A549 (cell line): ENCODE measurements around the gene FBXO41. TPM values are rescaled to one million over a fixed set of nuclear protein-coding genes. Genes with fewer than 3 reads are reported as not detected.
A peak's percentile ranks its signal among the peaks of the same experiment; 100 is the strongest.

Experiments used
- ATAC-seq, 2 experiments: fragments of 200-7000 bp in 1 of 2; fragments of >200 bp in 1 of 2; cut with Nextera tagmentation in 1 of 2; cut with Tn5 transposase in 1 of 2; 3 replicates each; pipeline versions ENCODE4 v1.8.0 to v1.9.1; 2018 to 2020; ENCODE audit warnings: mild to moderate bottlenecking in 1 of 2, moderate library complexity in 1 of 2
- CTCF ChIA-PET: fragments of 300-600 bp; sonication (Branson Sonifier 250); formaldehyde crosslinking; extraction: SDS; loops from one replicate; lab custom pipeline; 2021; ENCODE audit warnings: antibody characterized with exemption, inconsistent platforms; lab: Yijun Ruan, JAX
- POLR2A ChIA-PET: fragments of 350-600 bp; formaldehyde crosslinking; extraction: SDS; loops from one replicate; lab custom pipeline; 2021; ENCODE audit warnings: antibody characterized with exemption, inconsistent platforms; lab: Yijun Ruan, JAX
- DNase-seq, 2 experiments: peaks; one replicate each; pipeline versions ENCODE4 v3.0.0 to v3.0.0-alpha.2; 2011 to 2016; ENCODE audit warnings: low read depth in 1 of 2, low spot score in 1 of 2
- FAIRE-seq: peaks from 2 replicates; lab custom pipeline; 2011; peaks lifted over from hg19 to GRCh38; lab: Jason Lieb, UNC
- H3K27ac ChIP-seq, 2 experiments: fragments of >200 bp; sonication (Bioruptor Twin); formaldehyde crosslinking; 3 replicates each; pipeline ENCODE4 v1.5.1; 2016 to 2017
- H3K4me1 ChIP-seq: fragments of >200 bp; sonication (Bioruptor Twin); formaldehyde crosslinking; 3 replicates; pipeline ENCODE4 v1.6.1; 2016
- H3K4me2 ChIP-seq: fragments of >200 bp; sonication (Bioruptor Twin); formaldehyde crosslinking; 3 replicates; pipeline ENCODE4 v1.6.1; 2016
- H3K4me3 ChIP-seq: fragments of >200 bp; sonication (Bioruptor Twin); formaldehyde crosslinking; 3 replicates; pipeline ENCODE4 v1.5.1; 2016
- H3K9me3 ChIP-seq: fragments of >200 bp; sonication (Bioruptor Twin); formaldehyde crosslinking; 3 replicates; pipeline ENCODE4 v1.6.1; 2016
- BHLHE40 ChIP-seq: IDR thresholded peaks from 2 replicates; pipeline ENCODE4 v1.6.1; 2012; ENCODE audit warnings: low read depth, low read length, inconsistent platforms
- CBX8 ChIP-seq: fragments of 200-600 bp; sonication (generic); IDR thresholded peaks from 2 replicates; pipeline ENCODE4 v1.6.1; 2016
- CEBPB ChIP-seq, 2 experiments: fragments of >200 bp in 1 of 2; sonication (Bioruptor Twin) in 1 of 2; formaldehyde crosslinking in 1 of 2; IDR thresholded peaks; 2 replicates each; pipeline ENCODE4 v1.6.1; 2012 to 2016
- CHD2 ChIP-seq: fragments of 150-350 bp; IDR thresholded peaks from 2 replicates; pipeline ENCODE4 v1.6.1; 2014; ENCODE audit warnings: low read length; ENCODE audit not compliant: partially characterized antibody
- EHF ChIP-seq: fragments of 250-450 bp; sonication (Bioruptor Pico); IDR thresholded peaks from 2 replicates; pipeline ENCODE4 v1.5.0; 2020; ENCODE audit warnings: mild to moderate bottlenecking
- FOSB ChIP-seq: fragments of 250-450 bp; sonication (Bioruptor Pico); IDR thresholded peaks from 2 replicates; pipeline ENCODE4 v1.5.0; 2020; ENCODE audit warnings: mild to moderate bottlenecking, moderate library complexity
- FOSL2 ChIP-seq, 2 experiments: fragments of 450-650 bp in 1 of 2; fragments of >200 bp in 1 of 2; sonication (Bioruptor Twin) in 1 of 2; formaldehyde crosslinking; IDR thresholded peaks; 2 replicates each; pipeline versions ENCODE4 v1.5.0 to v1.6.1; 2016 to 2020; ENCODE audit warnings: mild to moderate bottlenecking in 1 of 2, moderate library complexity in 1 of 2
- FOXS1 ChIP-seq: fragments of 250-450 bp; sonication (Bioruptor Pico); IDR thresholded peaks from 2 replicates; pipeline ENCODE4 v1.5.0; 2020; ENCODE audit warnings: mild to moderate bottlenecking, moderate library complexity
- GATA3 ChIP-seq: IDR thresholded peaks from 2 replicates; pipeline ENCODE4 v1.6.1; 2012; ENCODE audit warnings: borderline replicate concordance
- HDAC2 ChIP-seq: fragments of 200-600 bp; sonication (generic); IDR thresholded peaks from 2 replicates; pipeline ENCODE4 v1.6.1; 2016
- HMGXB4 ChIP-seq: fragments of 250-450 bp; sonication (Bioruptor Pico); IDR thresholded peaks from 2 replicates; pipeline ENCODE4 v1.5.0; 2021; ENCODE audit warnings: mild to moderate bottlenecking, moderate library complexity, borderline replicate concordance
- HOXA7 ChIP-seq: fragments of 250-450 bp; sonication (Bioruptor Pico); IDR thresholded peaks from 2 replicates; pipeline ENCODE4 v1.5.0; 2020; ENCODE audit warnings: mild to moderate bottlenecking, moderate library complexity
- HOXB13 ChIP-seq: fragments of 250-450 bp; sonication (Bioruptor Pico); IDR thresholded peaks from 2 replicates; pipeline ENCODE4 v1.5.0; 2020; ENCODE audit warnings: low read depth, mild to moderate bottlenecking, moderate library complexity
- JUN ChIP-seq, 2 experiments: fragments of >200 bp; sonication (Bioruptor Twin); formaldehyde crosslinking; IDR thresholded peaks; 2 replicates in 1 of 2; 3 replicates in 1 of 2; pipeline ENCODE4 v1.6.1; 2016 to 2017
- JUNB ChIP-seq: fragments of >200 bp; sonication (Bioruptor Twin); formaldehyde crosslinking; IDR thresholded peaks from 2 replicates; pipeline ENCODE4 v1.6.1; 2016
- MAZ ChIP-seq: fragments of 150-350 bp; IDR thresholded peaks from 2 replicates; pipeline ENCODE4 v1.6.1; 2014; ENCODE audit warnings: antibody characterized with exemption, low read depth, low read length, borderline replicate concordance
- MYC ChIP-seq: IDR thresholded peaks from 2 replicates; pipeline ENCODE4 v1.6.1; 2012; ENCODE audit warnings: mild to moderate bottlenecking, inconsistent platforms, low read length, improper control_type of control experiment, borderline replicate concordance
- PBX3 ChIP-seq: IDR thresholded peaks from 2 replicates; pipeline ENCODE4 v1.6.1; 2012
- PHF8 ChIP-seq: fragments of 200-600 bp; sonication (generic); IDR thresholded peaks from 2 replicates; pipeline ENCODE4 v1.6.1; 2016; ENCODE audit warnings: low read depth, mild to moderate bottlenecking, antibody characterized with exemption, moderate library complexity, borderline replicate concordance
- POLR2AphosphoS2 ChIP-seq: conservative IDR thresholded peaks from 2 replicates; pipeline ENCODE4 v1.6.1; 2012; ENCODE audit warnings: low read length, improper control_type of control experiment, inconsistent platforms
- RCOR1 ChIP-seq: fragments of 150-350 bp; IDR thresholded peaks from 2 replicates; pipeline ENCODE4 v1.6.1; 2014; ENCODE audit warnings: antibody characterized with exemption, low read length, low read depth
- RFX5 ChIP-seq: fragments of 450-650 bp; IDR thresholded peaks from 2 replicates; pipeline ENCODE4 v1.7.1; 2014; ENCODE audit warnings: antibody characterized with exemption, mild to moderate bottlenecking, moderate library complexity
- RNF2 ChIP-seq: fragments of 200-600 bp; sonication (generic); IDR thresholded peaks from 2 replicates; pipeline ENCODE4 v1.6.1; 2016; ENCODE audit warnings: low read depth, mild to moderate bottlenecking, antibody characterized with exemption, moderate library complexity, borderline replicate concordance
- TP53 ChIP-seq: fragments of 250-450 bp; sonication (Bioruptor Pico); IDR thresholded peaks from 2 replicates; pipeline ENCODE4 v1.5.0; 2021; ENCODE audit warnings: mild to moderate bottlenecking, moderate library complexity
- ZC3H11A ChIP-seq: fragments of 450-650 bp; IDR thresholded peaks from 2 replicates; pipeline ENCODE4 v1.6.1; 2014; ENCODE audit warnings: antibody characterized with exemption, mild to moderate bottlenecking
- ZFP36 ChIP-seq: fragments of 450-650 bp; IDR thresholded peaks from 2 replicates; pipeline ENCODE4 v1.6.1; 2014; ENCODE audit warnings: borderline replicate concordance; ENCODE audit not compliant: partially characterized antibody
- ZNF302 ChIP-seq: fragments of 250-450 bp; sonication (Bioruptor Pico); IDR thresholded peaks from 2 replicates; pipeline ENCODE4 v1.9.0; 2021; ENCODE audit warnings: inconsistent platforms, mild to moderate bottlenecking, moderate library complexity
- WGBS: methylation state at CpG from one replicate; pipeline ENCODE4 v1.1.6; 2017; ENCODE audit errors: missing lambda C conversion rate; 5-methylcytosine and 5-hydroxymethylcytosine counted together
- polyA plus RNA-seq, 4 experiments: library from polyadenylated mRNA; depleted of rRNA in 3 of 4; stranded (reverse); fragments of >200 nt; fragmentation: RNase III in 1 of 4; extraction: RNeasy Plus Mini Kit Qiagen cat#74134 plus additional on column Dnase treatment in 1 of 4; gene quantifications; 2 replicates in 3 of 4; 3 replicates in 1 of 4; pipeline ENCODE4 v1.2.3, GENCODE V29; 2011 to 2017
- TF ChIP-seq, protein P1 (sequence below): fragments of 250-450 bp; sonication (Bioruptor Pico); IDR thresholded peaks from 2 replicates; pipeline ENCODE4 v1.5.0; 2020; ENCODE audit warnings: low read depth, mild to moderate bottlenecking, moderate library complexity
- TF ChIP-seq, protein P2 (sequence below): IDR thresholded peaks from 2 replicates; pipeline ENCODE4 v1.6.1; 2012; ENCODE audit warnings: low read depth, borderline replicate concordance
- TF ChIP-seq, protein P3 (sequence below): fragments of 450-650 bp; IDR thresholded peaks from 2 replicates; pipeline ENCODE4 v1.6.1; 2014; ENCODE audit warnings: antibody characterized with exemption
- TF ChIP-seq, protein P4 (sequence below): fragments of >200 bp; sonication (Bioruptor Twin); formaldehyde crosslinking; IDR thresholded peaks from 3 replicates; pipeline ENCODE4 v1.5.1; 2016
- TF ChIP-seq, protein P5 (sequence below): IDR thresholded peaks from 2 replicates; pipeline ENCODE4 v1.6.1; 2012

FBXO41 gene
- polyA plus RNA-seq, 2 of the 4 experiments (the other 2 are of a cell fraction): 3.2 to 6.4 TPM

DNA sequence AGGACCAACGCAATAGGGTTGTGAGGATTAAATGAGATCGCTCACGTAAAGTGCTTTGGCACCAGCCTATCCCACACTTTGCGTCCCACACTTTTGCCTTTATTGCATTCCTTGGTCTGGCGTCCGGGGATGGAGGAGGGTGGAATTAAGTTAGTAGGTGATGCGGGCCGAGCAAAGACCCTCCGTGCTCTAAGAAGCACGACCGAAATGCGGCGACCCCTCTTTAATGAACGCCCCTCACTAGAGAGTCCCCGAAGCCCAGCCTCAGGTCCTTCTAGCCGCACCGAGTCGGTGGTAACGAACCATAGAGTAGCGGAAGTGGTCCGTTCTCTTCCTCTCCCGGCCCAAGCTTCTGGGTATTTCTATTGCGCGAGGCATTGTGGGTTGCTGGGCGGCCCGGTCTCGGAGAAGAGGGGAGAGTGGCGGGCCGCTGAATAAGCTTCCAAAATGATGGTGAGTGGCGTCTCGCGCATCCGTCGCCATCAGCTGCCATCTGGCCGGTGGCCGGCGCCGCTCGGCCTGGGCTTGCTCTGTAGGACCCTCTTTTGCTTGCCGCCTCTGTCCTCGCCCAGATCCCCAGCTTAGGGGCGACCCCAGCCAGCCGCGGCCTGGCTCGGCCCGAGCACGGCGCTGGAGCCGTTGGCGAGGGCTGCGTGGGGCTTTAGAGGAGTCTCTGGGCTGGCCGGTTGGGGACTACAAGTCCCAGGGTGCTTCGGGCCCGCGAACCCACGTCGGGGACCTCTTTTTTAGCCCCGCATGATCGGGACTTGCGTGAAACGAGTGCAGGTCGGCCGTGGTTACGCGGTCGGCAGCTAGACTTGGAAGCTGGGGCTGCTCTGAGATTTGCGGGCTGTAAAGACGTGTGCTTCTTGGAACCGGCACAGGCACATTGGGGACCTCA is 50.1 kb downstream of the FBXO41 start, which contains the start of gene CCT7:
CCT7 (plus strand) TSS at position 377 of the 901 bp plus-strand sequence; CDS start at position 448, 71 bp downstream.
- ATAC-seq: peak; percentile 80 to 87
- CTCF ChIA-PET: interaction anchor here (1.9 to 8.4 kb wide), 7 partner anchors 10 to 57 kb away, joined by 5 to 36 read pairs (median 14); partner anchors contain the start of gene SMYD5
- Histone ChIP-seq H3K4me3 (peak within 1 kb of the TSS; percentile 64), H3K4me2 (peak within 1 kb of the TSS; percentile 97), H3K9me3 (no peaks in the 10 kb centered on the region), H3K4me1 (peaks cover 27% of the 10 kb centered on the region), H3K27ac (peak within 1 kb of the TSS; percentile 85 to 92)
- DNase-seq: peak; percentile 87 to 95
- FAIRE-seq: no peak
- POLR2A ChIA-PET: interaction anchor here (0.6 to 2.4 kb wide), 25 partner anchors 9 to 503 kb away, joined by 3 to 16 read pairs (median 6); partner anchors contain the start of genes ALMS1, EGR4, NOTO and RAB11FIP5
- 1% methylated on average over 37 of the region's 69 CpGs for WGBS
- peak; percentile 78; the same call in 1 of the 2 replicates for TF ChIP-seq FOSB (CRISPR knock-in tag)
- TF ChIP-seq BHLHE40: no peak
- peak; percentile 89 for TF ChIP-seq HOXA7 (CRISPR knock-in tag)
- TF ChIP-seq PBX3: peak; percentile 79
- no peak for TF ChIP-seq HDAC2
- TF ChIP-seq, protein P1, sequence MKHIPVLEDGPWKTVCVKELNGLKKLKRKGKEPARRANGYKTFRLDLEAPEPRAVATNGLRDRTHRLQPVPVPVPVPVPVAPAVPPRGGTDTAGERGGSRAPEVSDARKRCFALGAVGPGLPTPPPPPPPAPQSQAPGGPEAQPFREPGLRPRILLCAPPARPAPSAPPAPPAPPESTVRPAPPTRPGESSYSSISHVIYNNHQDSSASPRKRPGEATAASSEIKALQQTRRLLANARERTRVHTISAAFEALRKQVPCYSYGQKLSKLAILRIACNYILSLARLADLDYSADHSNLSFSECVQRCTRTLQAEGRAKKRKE: peak; percentile 29; the same call in 1 of the 2 replicates
- TF ChIP-seq, protein P2, sequence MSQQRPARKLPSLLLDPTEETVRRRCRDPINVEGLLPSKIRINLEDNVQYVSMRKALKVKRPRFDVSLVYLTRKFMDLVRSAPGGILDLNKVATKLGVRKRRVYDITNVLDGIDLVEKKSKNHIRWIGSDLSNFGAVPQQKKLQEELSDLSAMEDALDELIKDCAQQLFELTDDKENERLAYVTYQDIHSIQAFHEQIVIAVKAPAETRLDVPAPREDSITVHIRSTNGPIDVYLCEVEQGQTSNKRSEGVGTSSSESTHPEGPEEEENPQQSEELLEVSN: peak; percentile 57
- TF ChIP-seq, protein P3, sequence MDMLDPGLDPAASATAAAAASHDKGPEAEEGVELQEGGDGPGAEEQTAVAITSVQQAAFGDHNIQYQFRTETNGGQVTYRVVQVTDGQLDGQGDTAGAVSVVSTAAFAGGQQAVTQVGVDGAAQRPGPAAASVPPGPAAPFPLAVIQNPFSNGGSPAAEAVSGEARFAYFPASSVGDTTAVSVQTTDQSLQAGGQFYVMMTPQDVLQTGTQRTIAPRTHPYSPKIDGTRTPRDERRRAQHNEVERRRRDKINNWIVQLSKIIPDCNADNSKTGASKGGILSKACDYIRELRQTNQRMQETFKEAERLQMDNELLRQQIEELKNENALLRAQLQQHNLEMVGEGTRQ: no peak
- TF ChIP-seq POLR2AphosphoS2: no peak
- TF ChIP-seq MYC: peak; percentile 90
- TF ChIP-seq CEBPB (IDR thresholded peaks at IDR 0.05): 0 out of 4 replicates have a peak, but pooled peaks of 1 of the 2 experiments have one; percentile 16
- no peak for TF ChIP-seq ZNF302 (CRISPR knock-in tag)
- peak; percentile 41 for TF ChIP-seq GATA3
- no peak for TF ChIP-seq ZFP36
- 0 out of 2 replicates have a peak, but pooled peaks have one; percentile 45 for TF ChIP-seq RFX5
- peak; percentile 99 for TF ChIP-seq PHF8
- TF ChIP-seq JUN (IDR thresholded peaks at IDR 0.05): peak; percentile 97 to 98
- TF ChIP-seq JUNB: no peak
- no peak for TF ChIP-seq CHD2
- TF ChIP-seq, protein P4, sequence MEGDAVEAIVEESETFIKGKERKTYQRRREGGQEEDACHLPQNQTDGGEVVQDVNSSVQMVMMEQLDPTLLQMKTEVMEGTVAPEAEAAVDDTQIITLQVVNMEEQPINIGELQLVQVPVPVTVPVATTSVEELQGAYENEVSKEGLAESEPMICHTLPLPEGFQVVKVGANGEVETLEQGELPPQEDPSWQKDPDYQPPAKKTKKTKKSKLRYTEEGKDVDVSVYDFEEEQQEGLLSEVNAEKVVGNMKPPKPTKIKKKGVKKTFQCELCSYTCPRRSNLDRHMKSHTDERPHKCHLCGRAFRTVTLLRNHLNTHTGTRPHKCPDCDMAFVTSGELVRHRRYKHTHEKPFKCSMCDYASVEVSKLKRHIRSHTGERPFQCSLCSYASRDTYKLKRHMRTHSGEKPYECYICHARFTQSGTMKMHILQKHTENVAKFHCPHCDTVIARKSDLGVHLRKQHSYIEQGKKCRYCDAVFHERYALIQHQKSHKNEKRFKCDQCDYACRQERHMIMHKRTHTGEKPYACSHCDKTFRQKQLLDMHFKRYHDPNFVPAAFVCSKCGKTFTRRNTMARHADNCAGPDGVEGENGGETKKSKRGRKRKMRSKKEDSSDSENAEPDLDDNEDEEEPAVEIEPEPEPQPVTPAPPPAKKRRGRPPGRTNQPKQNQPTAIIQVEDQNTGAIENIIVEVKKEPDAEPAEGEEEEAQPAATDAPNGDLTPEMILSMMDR: no peak
- TF ChIP-seq RNF2: no peak
- no peak for TF ChIP-seq MAZ
- no peak for TF ChIP-seq CBX8
- no peak for TF ChIP-seq ZC3H11A
- no peak for TF ChIP-seq FOXS1 (CRISPR knock-in tag)
- no peak for TF ChIP-seq FOSL2 (IDR thresholded peaks at IDR 0.05)
- no peak; the same call in none of the 2 replicates for TF ChIP-seq FOSL2 (CRISPR knock-in tag; IDR thresholded peaks at IDR 0.05)
- TF ChIP-seq EHF (CRISPR knock-in tag): no peak
- no peak for TF ChIP-seq RCOR1
- 0 out of 2 replicates have a peak, but pooled peaks have one; percentile 43 for TF ChIP-seq TP53 (CRISPR knock-in tag)
- TF ChIP-seq, protein P5, sequence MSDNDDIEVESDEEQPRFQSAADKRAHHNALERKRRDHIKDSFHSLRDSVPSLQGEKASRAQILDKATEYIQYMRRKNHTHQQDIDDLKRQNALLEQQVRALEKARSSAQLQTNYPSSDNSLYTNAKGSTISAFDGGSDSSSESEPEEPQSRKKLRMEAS: peak; percentile 96
- TF ChIP-seq HMGXB4: peak; percentile 84; the same call in 1 of the 2 replicates
- no peak for TF ChIP-seq HOXB13 (CRISPR knock-in tag)
